Natural killer cell (primary cell): ENCODE data around the gene LMNA. TPM values are rescaled to one million over a fixed set of nuclear protein-coding genes. Genes with fewer than 3 reads are reported as not detected.
"Not testable (repeated sequence)": the region's sequence is repeated elsewhere in the genome, so short reads cannot be mapped to it uniquely, and the experiment has no call there.

Experiments used
- ATAC-seq, 3 donors: fragments of 150-1000 bp in 2 of 3; fragments of 200-7000 bp in 1 of 3; cut with Tn5 transposase; 1 replicate in 1 of 3; 2 replicates in 2 of 3; pipeline ENCODE4 v1.10.0; 2021; ENCODE audit warnings: mild to moderate bottlenecking in 2 of 3, moderate library complexity in 2 of 3
- DNase-seq, 2 donors: peaks; one replicate each; pipeline versions ENCODE4 v3.0.0 to v3.0.0-alpha.2; 2013 to 2021; ENCODE audit warnings: mixed read lengths in 1 of 2
- H3K27ac ChIP-seq: one replicate; pipeline ENCODE4 v1.5.1; 2013; ENCODE audit warnings: mild to moderate bottlenecking, low read length
- H3K27me3 ChIP-seq: one replicate; pipeline ENCODE4 v1.6.1; 2013; ENCODE audit warnings: low read length; ENCODE audit not compliant: control insufficient read depth, insufficient read depth
- H3K36me3 ChIP-seq: one replicate; pipeline ENCODE4 v1.6.1; 2013; ENCODE audit warnings: low read length; ENCODE audit not compliant: control insufficient read depth, insufficient read depth
- H3K4me1 ChIP-seq: one replicate; pipeline ENCODE4 v1.6.1; 2013; ENCODE audit warnings: low read length; ENCODE audit not compliant: control insufficient read depth, insufficient read depth
- H3K4me3 ChIP-seq: one replicate; pipeline ENCODE4 v1.5.1; 2013; ENCODE audit warnings: low read length
- H3K9me3 ChIP-seq: one replicate; pipeline ENCODE4 v1.6.1; 2013; ENCODE audit warnings: low read length; ENCODE audit not compliant: control insufficient read depth, insufficient read depth
- H3K27ac Mint-ChIP-seq, 2 donors: one replicate each; pipeline ENCODE4 v1.8.0; 2022; ENCODE audit warnings: mild to moderate bottlenecking in 2 of 2, mixed read lengths in 2 of 2, moderate library complexity in 1 of 2
- H3K27me3 Mint-ChIP-seq, 2 donors: one replicate each; pipeline ENCODE4 v1.8.0; 2022; ENCODE audit warnings: low read depth in 2 of 2, mixed read lengths in 2 of 2
- H3K36me3 Mint-ChIP-seq: one replicate; pipeline ENCODE4 v1.8.0; 2022; ENCODE audit warnings: mixed read lengths
- H3K4me1 Mint-ChIP-seq, 2 donors: one replicate each; pipeline ENCODE4 v1.8.0; 2022; ENCODE audit warnings: mixed read lengths in 2 of 2
- H3K4me3 Mint-ChIP-seq: one replicate; pipeline ENCODE4 v1.8.0; 2022; ENCODE audit warnings: mild to moderate bottlenecking, moderate library complexity, mixed read lengths
- H3K9me3 Mint-ChIP-seq, 2 donors: one replicate each; pipeline ENCODE4 v1.8.0; 2022; ENCODE audit warnings: mixed read lengths in 2 of 2
- WGBS: methylation state at CpG from one replicate; pipeline ENCODE4 v1.1.7; 2013; ENCODE audit warnings: missing lambda C conversion rate; ENCODE audit not compliant: insufficient coverage; 5-methylcytosine and 5-hydroxymethylcytosine counted together
- intact Hi-C: fragments of 100-400 bp; cut with micrococcal nuclease; formaldehyde crosslinking; loops from one replicate; pipeline ENCODE4 v1.14.2; 2022
- total RNA-seq, 4 donors: library from RNA; stranded (reverse); fragments of 120-200 nt in 1 of 4; gene quantifications; one replicate each; pipeline versions ENCODE4 v1.2.3 to v1.2.4, GENCODE V29; 2013 to 2022
- TF ChIP-seq, protein P1 (sequence below): fragments of 200-600 bp; IDR thresholded peaks from one replicate; pipeline ENCODE4 v1.8.0; 2022; ENCODE audit warnings: antibody characterized with exemption

The LMNA gene
- total RNA-seq, 3 donors from 2014 or later (not counting 1 experiment from before 2014, with no cell fraction given): 201 to 504 (median 273) TPM

DNA sequence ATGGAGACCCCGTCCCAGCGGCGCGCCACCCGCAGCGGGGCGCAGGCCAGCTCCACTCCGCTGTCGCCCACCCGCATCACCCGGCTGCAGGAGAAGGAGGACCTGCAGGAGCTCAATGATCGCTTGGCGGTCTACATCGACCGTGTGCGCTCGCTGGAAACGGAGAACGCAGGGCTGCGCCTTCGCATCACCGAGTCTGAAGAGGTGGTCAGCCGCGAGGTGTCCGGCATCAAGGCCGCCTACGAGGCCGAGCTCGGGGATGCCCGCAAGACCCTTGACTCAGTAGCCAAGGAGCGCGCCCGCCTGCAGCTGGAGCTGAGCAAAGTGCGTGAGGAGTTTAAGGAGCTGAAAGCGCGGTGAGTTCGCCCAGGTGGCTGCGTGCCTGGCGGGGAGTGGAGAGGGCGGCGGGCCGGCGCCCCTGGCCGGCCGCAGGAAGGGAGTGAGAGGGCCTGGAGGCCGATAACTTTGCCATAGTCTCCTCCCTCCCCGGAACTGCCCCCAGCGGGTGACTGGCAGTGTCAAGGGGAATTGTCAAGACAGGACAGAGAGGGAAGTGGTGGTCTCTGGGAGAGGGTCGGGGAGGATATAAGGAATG, 505 bp downstream of the LMNA start:
- under 1% methylated on average over 49 of the region's 49 CpGs for WGBS
- peak in 1 of 2 donors; percentile 57 for DNase-seq
- H3K27ac Mint-ChIP-seq: peak overlapping the region; percentile 73 to 93
- H3K4me1 Mint-ChIP-seq: peaks cover 20 to 34% of the 10 kb centered on the region in 2 donors
- intact Hi-C loops: loop anchor here (1.0 kb wide), 2 partner anchors 9 to 18 kb away; no protein-coding TSS in a partner anchor
- ATAC-seq: peak in 2 of 3 donors; percentile 3 to 22
- Histone ChIP-seq H3K4me3 (peak overlapping the region; percentile 56), H3K27ac (no peak overlapping the region), H3K4me1 (peaks cover 34% of the 10 kb centered on the region), H3K36me3 (no peaks in the 10 kb centered on the region), H3K27me3 (peaks cover 25% of the 10 kb centered on the region), H3K9me3 (no peaks in the 10 kb centered on the region)
- H3K27me3 Mint-ChIP-seq: peaks cover 0 to 32% of the 10 kb centered on the region in 2 donors
- TF ChIP-seq, protein P1, sequence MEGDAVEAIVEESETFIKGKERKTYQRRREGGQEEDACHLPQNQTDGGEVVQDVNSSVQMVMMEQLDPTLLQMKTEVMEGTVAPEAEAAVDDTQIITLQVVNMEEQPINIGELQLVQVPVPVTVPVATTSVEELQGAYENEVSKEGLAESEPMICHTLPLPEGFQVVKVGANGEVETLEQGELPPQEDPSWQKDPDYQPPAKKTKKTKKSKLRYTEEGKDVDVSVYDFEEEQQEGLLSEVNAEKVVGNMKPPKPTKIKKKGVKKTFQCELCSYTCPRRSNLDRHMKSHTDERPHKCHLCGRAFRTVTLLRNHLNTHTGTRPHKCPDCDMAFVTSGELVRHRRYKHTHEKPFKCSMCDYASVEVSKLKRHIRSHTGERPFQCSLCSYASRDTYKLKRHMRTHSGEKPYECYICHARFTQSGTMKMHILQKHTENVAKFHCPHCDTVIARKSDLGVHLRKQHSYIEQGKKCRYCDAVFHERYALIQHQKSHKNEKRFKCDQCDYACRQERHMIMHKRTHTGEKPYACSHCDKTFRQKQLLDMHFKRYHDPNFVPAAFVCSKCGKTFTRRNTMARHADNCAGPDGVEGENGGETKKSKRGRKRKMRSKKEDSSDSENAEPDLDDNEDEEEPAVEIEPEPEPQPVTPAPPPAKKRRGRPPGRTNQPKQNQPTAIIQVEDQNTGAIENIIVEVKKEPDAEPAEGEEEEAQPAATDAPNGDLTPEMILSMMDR: no peak
- no peaks in the 10 kb centered on the region for H3K36me3 Mint-ChIP-seq
- no peaks in the 10 kb centered on the region for H3K9me3 Mint-ChIP-seq
- peak overlapping the region; percentile 91 for H3K4me3 Mint-ChIP-seq

DNA sequence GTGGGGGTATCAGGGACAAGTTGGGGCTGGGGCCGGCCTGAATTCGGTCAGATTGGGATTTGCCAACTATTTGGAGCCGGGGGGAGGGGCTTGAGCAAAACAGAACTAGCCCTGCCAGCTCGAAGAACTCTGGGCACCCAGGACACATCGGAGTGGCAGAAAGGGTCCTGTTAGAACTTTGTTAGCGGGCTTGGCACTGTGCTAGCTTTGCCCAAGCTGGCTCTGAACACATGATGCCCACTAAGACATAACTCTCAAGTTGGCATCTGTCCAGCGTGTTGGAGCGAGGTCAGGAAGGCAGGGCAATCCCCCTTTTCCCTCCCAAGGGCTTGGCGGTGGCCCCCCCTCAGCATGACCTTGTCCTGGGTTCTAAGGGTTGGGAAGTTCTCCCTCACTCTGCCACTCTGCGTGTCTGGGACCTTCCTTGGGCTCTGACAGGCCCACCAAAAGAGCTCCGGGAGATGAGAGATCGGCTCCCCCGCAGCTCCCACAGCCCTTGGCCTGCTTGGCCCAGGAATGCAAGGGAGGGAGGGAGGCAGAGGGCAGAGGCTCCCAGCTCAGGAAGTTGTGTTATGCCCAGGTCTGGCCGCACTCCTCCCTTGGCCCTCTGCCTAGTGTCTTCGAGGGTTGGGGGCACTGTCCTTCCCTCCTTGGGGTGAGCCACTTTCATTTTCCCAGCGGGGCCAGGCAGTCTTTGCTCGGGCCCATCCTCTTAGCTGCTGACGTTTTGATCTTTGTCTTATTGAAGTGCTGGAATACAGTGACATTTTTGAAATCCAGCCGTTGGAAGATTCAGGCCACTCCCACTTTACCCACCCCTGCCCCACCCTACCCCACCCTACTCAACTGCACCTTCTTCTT, 1.2 kb downstream of the LMNA start:
- Histone ChIP-seq H3K4me1 (peaks cover 40% of the 10 kb centered on the region), H3K4me3 (peak overlapping the region; percentile 56), H3K27me3 (peaks cover 25% of the 10 kb centered on the region), H3K9me3 (no peaks in the 10 kb centered on the region), H3K36me3 (no peaks in the 10 kb centered on the region), H3K27ac (no peak overlapping the region)
- intact Hi-C loops: no loop called here
- ATAC-seq: no peak
- Mint-ChIP-seq H3K4me3 (peak overlapping the region; percentile 91), H3K27me3 (peaks cover 0 to 32% of the 10 kb centered on the region in 2 donors), H3K36me3 (no peaks in the 10 kb centered on the region), H3K27ac (peak overlapping the region; percentile 73 to 93), H3K4me1 (peaks cover 20 to 35% of the 10 kb centered on the region in 2 donors), H3K9me3 (no peaks in the 10 kb centered on the region)
- 25% methylated on average over 19 of the region's 19 CpGs for WGBS
- TF ChIP-seq, protein P1: no peak
- DNase-seq: peak in 1 of 2 donors; percentile 57

DNA sequence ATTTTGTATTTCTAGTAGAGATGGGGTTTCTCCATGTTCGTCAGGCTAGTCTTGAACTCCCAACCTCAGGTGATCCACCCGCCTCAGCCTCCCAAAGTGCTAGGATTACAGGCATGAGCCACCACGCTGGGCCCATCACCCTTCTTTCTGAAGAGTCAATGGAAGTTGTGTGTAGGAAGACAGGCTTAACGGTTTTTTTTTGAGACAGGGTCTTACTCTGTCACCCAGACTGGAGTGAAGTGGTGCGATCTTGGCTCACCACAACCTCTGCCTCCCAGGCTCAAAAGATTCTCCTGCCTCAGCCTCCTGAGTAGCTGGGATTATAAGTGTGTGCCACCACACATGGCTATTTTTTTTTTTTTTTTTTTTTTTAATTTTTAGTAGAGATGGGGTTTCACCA, 2.2 kb downstream of the LMNA start:
- H3K4me3 ChIP-seq, H3K27ac ChIP-seq, H3K9me3 Mint-ChIP-seq, intact Hi-C loops, H3K36me3 ChIP-seq, DNase-seq, H3K36me3 Mint-ChIP-seq, H3K9me3 ChIP-seq, ATAC-seq: not testable (repeated sequence)
- Histone ChIP-seq H3K4me1 (peaks cover 40% of the 10 kb centered on the region), H3K27me3 (peaks cover 21% of the 10 kb centered on the region)
- H3K27ac Mint-ChIP-seq: peak overlapping the region in 1 of 2 donors; percentile 93
- 98% methylated on average over 5 of the region's 5 CpGs for WGBS
- peak overlapping the region; percentile 88 for H3K4me3 Mint-ChIP-seq
- peaks cover 20 to 35% of the 10 kb centered on the region in 2 donors for H3K4me1 Mint-ChIP-seq
- H3K27me3 Mint-ChIP-seq: peaks cover 0 to 29% of the 10 kb centered on the region in 2 donors
